Measurements from ENCODE around the gene DOLK. TPM values are rescaled to one million over a fixed set of nuclear protein-coding genes. Genes with fewer than 3 reads are reported as not detected.

Gene DOLK
- total and polyA plus RNA-seq, 10 of the 15 experiments (the other 5 are each of a cell fraction or from before 2014, with no cell fraction given) = 1.9 to 18.2 (median 9.1) TPM

- TF ChIP-seq, protein P1, sequence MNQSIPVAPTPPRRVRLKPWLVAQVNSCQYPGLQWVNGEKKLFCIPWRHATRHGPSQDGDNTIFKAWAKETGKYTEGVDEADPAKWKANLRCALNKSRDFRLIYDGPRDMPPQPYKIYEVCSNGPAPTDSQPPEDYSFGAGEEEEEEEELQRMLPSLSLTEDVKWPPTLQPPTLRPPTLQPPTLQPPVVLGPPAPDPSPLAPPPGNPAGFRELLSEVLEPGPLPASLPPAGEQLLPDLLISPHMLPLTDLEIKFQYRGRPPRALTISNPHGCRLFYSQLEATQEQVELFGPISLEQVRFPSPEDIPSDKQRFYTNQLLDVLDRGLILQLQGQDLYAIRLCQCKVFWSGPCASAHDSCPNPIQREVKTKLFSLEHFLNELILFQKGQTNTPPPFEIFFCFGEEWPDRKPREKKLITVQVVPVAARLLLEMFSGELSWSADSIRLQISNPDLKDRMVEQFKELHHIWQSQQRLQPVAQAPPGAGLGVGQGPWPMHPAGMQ (IDR thresholded peaks at IDR 0.05; ENCODE audit: borderline replicate concordance) = no peak
- no peak for TF ChIP-seq NFIC (IDR thresholded peaks at IDR 0.05; ENCODE audit: low read depth, low read length)
- TF ChIP-seq POLR2AphosphoS5 (IDR thresholded peaks at IDR 0.05; ENCODE audit: low read length) = no peak
- TF ChIP-seq IRF3 (IDR thresholded peaks at IDR 0.05) = no peak
These were observed 41.4 kb downstream of the DOLK start (continued) for GRCh38 chr9:128905964-128906363.

- CTCF ChIA-PET = no interaction called here
- Histone ChIP-seq H3K36me3 (ENCODE audit: control insufficient read depth in 2 of 2, insufficient read depth in 2 of 2, low read length in 1 of 2) (peaks cover 8 to 17% of the 10 kb centered on the region in 2 experiments; a peak in 3 of 4 replicates), H3K79me2 (ENCODE audit: control insufficient read depth, insufficient read depth, low read length) (no peaks in the 10 kb centered on the region), H3K27me3 (replicated peaks in 1 of 2; ENCODE audit: control insufficient read depth in 2 of 2, insufficient read depth in 2 of 2, low read length in 1 of 2) (no peaks in the 10 kb centered on the region), H3K4me2 (ENCODE audit: control insufficient read depth, insufficient read depth) (no peak overlapping the region), H4K20me1 (ENCODE audit: control insufficient read depth, insufficient read depth) (no peaks in the 10 kb centered on the region), H2AFZ (ENCODE audit: control insufficient read depth, low read depth, low read length) (no peak overlapping the region), H3K9me3 (replicated peaks; ENCODE audit: control insufficient read depth, insufficient read depth, low read length) (no peaks in the 10 kb centered on the region), H3K4me3 (no peak overlapping the region), H3K27ac (ENCODE audit: control insufficient read depth, insufficient read depth) (no peak overlapping the region), H3K4me1 (ENCODE audit: control insufficient read depth, insufficient read depth, low read length) (peaks cover 30% of the 10 kb centered on the region), H3K9ac (ENCODE audit: control insufficient read depth, insufficient read depth, low read length) (no peak overlapping the region)
- SMC1A ChIA-PET (ENCODE audit: uncharacterized antibody, unreplicated experiment) = interaction anchor here (0.6 kb wide), 1 partner anchor 300 kb away, joined by 3 read pairs; no protein-coding TSS in a partner anchor
- DNase-seq (ENCODE audit: low read depth, low spot score) (no peak), FAIRE-seq (no peak), ATAC-seq (no peak)
- in situ Hi-C loops (cut with MboI) = no loop called here
- POLR2A ChIA-PET = no interaction called here
- 92% methylated on average over 10 of the region's 10 CpGs for WGBS (ENCODE audit: insufficient coverage, insufficient replicate concordance, low lambda C conversion rate, missing lambda C conversion rate)
- intact Hi-C loops (cut with micrococcal nuclease; ENCODE audit: unreplicated experiment) = no loop called here
- no TSS peak for BruUV-seq (replicated peaks)
- RAD21 ChIA-PET (ENCODE audit: unreplicated experiment) = no interaction called here
- TF ChIP-seq MYB (IDR thresholded peaks at IDR 0.05; ENCODE audit: borderline replicate concordance, low read depth, low read length) (no peak), CHD1 (IDR thresholded peaks at IDR 0.05; ENCODE audit: low read depth, low read length) (no peak), GATAD2B (conservative IDR thresholded peaks at IDR 0.05; ENCODE audit: low read depth) (no peak), ZNF592 (IDR thresholded peaks at IDR 0.05) (no peak), NBN (IDR thresholded peaks at IDR 0.05) (no peak), TCF12 (IDR thresholded peaks at IDR 0.05; ENCODE audit: low read depth, low read length) (no peak), SIN3A (IDR thresholded peaks at IDR 0.05; ENCODE audit: low read depth, low read length) (no peak)
- TF ChIP-seq, protein P2, sequence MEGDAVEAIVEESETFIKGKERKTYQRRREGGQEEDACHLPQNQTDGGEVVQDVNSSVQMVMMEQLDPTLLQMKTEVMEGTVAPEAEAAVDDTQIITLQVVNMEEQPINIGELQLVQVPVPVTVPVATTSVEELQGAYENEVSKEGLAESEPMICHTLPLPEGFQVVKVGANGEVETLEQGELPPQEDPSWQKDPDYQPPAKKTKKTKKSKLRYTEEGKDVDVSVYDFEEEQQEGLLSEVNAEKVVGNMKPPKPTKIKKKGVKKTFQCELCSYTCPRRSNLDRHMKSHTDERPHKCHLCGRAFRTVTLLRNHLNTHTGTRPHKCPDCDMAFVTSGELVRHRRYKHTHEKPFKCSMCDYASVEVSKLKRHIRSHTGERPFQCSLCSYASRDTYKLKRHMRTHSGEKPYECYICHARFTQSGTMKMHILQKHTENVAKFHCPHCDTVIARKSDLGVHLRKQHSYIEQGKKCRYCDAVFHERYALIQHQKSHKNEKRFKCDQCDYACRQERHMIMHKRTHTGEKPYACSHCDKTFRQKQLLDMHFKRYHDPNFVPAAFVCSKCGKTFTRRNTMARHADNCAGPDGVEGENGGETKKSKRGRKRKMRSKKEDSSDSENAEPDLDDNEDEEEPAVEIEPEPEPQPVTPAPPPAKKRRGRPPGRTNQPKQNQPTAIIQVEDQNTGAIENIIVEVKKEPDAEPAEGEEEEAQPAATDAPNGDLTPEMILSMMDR (IDR thresholded peaks at IDR 0.05 in 2 of 3, conservative IDR thresholded peaks at IDR 0.05 in 1 of 3; ENCODE audit: control insufficient read depth in 2 of 3, extremely low read depth in 1 of 3, insufficient read depth in 1 of 3, low read depth in 3 of 3, low read length in 3 of 3) = no peak
These were observed 43.4 kb downstream of the DOLK start for GRCh38 chr9:128903871-128904620.
